ENCODE measurements around the gene IP6K2.
A peak's percentile ranks its signal among the peaks of the same experiment; 100 is the strongest.
"Not testable (repeated sequence)": the region's sequence is repeated elsewhere in the genome, so short reads cannot be mapped to it uniquely, and the experiment has no call there.

The IP6K2 gene, protein sequence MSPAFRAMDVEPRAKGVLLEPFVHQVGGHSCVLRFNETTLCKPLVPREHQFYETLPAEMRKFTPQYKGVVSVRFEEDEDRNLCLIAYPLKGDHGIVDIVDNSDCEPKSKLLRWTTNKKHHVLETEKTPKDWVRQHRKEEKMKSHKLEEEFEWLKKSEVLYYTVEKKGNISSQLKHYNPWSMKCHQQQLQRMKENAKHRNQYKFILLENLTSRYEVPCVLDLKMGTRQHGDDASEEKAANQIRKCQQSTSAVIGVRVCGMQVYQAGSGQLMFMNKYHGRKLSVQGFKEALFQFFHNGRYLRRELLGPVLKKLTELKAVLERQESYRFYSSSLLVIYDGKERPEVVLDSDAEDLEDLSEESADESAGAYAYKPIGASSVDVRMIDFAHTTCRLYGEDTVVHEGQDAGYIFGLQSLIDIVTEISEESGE

DNA sequence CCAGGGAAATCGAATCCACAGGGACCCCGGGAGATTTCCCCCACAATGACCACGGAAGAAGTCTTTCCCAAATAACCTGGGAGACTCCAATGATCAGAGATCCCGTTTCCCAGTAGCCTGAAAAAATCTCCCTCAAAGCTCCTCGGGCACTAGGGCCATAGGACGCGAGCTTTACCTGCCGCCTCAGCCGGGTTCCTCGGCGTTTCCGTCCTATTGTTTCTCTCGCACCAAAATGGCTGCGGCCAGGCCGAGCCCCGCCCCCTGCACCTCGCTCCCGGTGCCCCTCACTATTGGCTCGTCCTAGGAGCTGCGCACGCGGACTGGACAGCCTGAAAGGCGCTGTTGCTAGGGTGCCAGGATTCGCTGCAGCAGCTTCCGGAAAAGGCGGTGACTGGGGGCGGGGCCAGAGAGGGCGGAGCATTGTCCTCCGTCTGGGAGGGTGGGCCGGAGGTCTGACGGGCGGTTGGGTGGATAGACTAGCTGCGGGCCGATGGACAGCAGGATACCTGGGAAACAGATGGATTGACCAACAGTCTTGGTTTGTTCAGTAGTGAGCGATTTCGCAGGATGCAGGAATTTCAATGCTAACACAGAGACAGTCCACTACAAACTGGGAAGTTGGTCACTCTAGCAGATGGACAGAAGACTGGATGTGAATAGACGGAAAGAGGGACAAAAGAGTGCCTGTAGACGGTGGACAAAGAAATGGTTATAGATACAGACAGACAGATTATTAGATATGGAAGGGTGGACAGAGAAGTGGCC is at the start of gene IP6K2:
IP6K2 (minus strand) TSS at position 240 of the 765 bp plus-strand sequence. CDS start 21,930 bp downstream, outside the sequence.
- DNase-seq (ENCODE audit: low read depth, low spot score) = peak; percentile 92

DNA sequence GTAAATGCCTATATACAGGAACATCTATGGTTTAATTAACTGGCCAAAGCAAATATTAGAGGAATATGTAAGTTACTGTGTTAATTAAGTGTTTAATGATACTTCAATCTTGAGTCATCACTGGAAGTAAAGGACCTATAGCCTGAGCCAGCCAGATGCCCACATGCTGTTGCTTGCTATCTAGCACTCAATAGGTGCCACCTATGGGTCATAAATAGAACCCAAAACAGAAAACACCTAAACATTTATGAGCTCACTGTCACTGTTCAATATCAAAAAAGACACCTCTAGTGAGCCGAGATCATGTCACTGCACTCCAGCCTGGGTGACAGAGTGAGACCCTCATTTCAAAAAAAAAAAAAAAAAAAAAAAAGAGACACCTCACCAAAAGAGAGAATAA is 48.4 kb upstream of the IP6K2 start:
- DNase-seq (ENCODE audit: low read depth, low spot score) = no peak

DNA sequence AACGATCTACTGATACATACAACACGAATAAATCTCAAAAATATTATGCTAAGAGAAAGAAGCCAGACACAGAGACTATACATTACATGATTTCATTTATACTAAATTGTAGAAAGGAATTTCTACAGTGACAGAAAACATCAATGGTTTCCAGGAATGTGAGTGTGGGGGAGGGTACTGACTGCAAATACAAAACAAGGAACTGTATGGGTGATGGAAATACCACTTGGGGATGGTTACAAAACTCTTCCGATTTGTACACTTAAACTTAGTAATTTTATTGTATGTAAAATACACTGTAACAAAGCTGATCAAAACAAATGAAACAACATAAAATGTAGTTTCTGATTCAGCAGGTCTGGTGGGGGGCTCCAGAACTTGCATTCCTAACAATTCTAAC is 45.8 kb upstream of the IP6K2 start:
- no peak for DNase-seq (ENCODE audit: low read depth, low spot score)

DNA sequence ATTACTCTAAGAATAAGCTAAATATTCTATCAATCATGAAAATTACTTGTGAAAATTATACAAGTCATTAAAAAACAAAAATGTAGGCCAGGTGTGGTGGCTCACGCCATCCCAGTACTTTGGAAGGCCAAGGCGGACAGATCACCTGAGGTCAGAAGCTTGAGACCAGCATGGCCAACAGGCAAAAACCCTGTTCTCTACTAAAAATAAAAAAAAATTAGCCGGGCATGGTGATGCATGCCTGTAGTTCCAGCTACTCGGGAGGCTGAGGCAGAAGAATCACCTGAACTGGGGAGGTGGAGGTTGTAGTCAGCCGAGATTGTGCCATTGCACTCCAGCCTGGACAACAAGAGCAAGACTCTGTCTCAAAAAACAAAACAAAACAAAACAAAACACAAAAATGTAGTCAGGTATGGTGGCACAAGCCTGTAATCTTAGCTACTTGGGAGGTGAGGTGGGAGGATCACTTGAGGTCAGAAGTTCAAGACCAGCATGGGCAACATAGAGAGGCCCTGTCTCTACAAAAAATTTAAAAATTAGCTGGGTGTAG is 43.0 kb upstream of the IP6K2 start:
- not testable (repeated sequence) for DNase-seq (ENCODE audit: low read depth, low spot score)

DNA sequence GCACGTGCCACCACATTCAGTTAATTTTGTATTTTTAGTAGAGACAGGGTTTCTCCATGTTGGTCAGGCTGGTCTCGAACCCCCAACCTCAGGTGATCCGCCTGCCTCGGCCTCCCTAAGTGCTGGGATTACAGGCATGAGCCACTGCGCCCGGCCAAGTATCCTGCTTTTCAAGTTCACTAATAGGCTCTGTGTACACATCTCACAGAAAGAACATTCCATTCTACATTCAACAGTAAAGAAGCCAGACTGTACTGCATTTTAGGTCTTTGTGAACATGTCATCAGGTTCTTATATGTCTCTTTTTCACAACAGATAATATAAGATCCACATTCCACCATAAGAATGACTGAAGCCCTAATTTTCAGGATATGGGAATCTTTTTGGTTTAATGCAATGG is 42.5 kb upstream of the IP6K2 start:
- not testable (repeated sequence) for DNase-seq (ENCODE audit: low read depth, low spot score)

DNA sequence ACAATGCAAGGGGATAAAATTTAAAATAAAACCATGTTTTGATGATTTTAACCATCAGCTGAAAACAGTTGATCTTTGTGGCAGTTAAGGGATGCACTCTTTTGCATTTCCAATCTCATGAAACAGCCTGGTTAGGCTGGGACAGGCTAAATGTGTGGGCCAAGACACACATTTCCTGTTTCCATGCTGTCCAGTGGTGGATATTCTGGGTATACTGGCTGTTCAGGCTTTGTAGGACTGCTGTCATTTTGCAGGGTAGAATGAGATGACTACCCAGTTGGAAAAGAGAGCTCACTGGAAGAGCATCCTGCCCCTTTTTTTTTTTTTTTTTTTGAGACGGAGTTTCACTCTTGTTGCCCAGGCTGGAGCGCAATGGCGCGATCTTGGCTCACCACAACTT is 42.0 kb upstream of the IP6K2 start:
- no peak for DNase-seq (ENCODE audit: low read depth, low spot score)

DNA sequence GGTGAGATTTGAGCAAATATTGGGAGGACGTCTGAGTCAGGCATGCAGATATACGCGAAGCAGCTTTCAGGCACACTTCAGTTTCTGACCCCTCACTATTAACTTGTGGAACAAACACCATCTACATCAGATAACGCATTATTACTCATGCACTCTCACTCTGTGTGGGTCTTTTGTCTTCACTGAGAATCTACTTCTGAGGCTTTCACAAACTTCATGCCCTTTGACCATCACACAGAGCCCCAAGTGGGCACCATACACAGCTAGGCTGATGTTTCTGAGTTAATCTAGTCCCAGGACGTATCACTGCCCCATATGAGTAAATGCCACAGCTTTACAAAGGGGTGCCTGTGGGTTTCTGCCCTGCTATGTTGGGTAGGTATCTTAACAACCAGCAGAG is 39.6 kb upstream of the IP6K2 start:
- no peak for DNase-seq (ENCODE audit: low read depth, low spot score)

DNA sequence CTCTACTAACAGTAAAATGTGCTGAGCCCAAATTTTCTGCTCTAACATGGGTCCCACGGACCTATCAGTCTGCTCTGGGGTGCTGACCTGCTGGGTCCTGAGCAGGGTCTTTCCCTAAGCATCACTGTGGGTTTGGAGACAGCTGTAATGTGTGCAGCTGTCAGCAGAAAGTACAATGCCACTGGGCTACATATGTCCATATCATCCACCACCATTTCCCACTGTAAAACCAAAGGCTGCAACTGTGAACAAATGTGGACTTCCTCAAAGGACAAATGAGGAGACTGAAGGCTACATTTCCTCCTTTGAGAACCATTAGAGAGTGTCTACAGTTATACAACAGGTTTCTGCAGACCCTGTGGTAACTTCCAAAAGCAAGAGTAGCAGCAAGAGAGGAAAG is 33.8 kb upstream of the IP6K2 start:
- DNase-seq (ENCODE audit: low read depth, low spot score) = no peak

DNA sequence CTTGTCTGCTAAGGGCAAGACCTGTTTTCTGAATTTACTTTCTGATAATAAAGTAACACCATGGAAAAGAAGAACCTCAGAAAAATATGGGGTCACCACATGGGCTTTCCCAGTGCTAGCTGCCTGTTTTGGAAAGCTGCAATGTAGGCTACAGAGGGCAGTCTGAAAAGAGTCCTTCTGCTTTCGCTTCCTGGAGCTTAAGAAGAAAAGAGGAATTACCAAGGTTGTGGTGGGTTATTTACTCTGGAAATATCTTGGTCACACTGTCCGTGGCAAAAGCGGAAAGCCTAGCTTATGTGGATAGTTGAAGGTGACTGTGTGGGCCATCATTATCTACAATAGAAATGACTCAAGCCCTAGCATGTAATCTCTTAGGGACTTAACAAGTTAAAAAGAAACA is 31.7 kb upstream of the IP6K2 start:
- no peak for DNase-seq (ENCODE audit: low read depth, low spot score)

DNA sequence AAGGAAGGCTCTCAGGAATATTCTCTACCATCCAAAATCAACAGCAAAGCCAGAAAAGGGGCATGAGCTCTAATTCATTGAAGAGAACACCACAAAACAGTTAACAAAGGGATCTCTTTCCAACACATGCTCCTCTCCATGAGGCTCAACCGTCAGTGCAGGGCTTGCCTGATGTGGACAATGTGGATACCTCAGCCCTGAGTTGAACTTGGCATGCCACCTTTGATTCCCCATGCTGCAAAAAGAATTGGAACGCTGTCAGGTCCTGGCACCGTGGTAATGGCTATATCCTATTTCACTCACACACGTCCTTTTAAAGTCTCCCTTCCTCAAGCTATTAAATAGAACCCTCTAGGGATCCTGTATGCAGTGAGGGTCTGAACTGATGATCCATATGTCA is 30.7 kb upstream of the IP6K2 start:
- DNase-seq (ENCODE audit: low read depth, low spot score) = no peak

DNA sequence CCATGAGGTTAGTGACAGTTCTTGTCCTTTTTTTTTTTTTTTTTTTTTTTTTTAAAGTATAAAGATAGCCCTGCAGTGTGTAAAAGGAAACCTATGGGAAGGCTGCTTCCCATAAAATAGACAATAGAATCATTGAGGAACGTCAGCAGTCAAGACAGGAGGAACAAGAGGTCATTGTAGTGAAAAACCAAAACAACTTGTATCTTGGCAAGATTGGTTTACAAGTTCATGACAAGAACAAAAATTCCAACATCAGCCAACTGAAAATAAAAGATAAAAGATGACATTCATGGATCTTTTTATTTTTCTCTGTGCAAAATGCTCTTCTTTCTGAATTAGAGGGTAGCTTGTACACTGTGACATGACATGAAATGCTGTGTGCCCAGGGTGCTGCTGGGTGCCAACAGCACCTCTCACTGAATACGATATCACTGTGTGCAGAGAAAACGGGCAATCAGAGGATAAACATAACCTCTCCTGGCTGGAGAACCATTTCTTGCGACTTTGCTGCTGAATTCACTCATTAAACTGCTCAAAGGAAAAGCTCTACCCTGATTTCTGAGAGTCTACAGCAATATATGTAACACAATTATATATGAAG is 30.1 kb upstream of the IP6K2 start:
- no peak for DNase-seq (ENCODE audit: low read depth, low spot score)

DNA sequence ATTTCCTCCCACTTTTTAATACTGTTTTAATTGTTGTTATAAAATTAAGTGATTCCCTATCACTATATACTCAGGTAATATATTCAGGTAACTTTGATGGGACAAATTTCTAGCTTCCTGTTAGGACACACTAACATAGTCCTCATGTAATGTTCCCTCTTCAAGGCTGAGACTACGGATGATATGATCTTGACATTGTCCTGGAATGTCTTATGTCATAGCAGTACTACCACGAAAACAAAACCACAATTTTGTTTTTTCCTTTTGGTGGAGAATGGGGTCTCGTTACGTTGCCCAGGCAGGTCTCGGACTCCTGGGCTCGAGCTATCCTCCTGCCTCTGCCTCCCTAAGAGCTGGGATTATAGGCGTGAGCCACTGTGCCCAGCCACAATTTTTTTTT is 26.8 kb upstream of the IP6K2 start:
- DNase-seq (ENCODE audit: low read depth, low spot score) = no peak

DNA sequence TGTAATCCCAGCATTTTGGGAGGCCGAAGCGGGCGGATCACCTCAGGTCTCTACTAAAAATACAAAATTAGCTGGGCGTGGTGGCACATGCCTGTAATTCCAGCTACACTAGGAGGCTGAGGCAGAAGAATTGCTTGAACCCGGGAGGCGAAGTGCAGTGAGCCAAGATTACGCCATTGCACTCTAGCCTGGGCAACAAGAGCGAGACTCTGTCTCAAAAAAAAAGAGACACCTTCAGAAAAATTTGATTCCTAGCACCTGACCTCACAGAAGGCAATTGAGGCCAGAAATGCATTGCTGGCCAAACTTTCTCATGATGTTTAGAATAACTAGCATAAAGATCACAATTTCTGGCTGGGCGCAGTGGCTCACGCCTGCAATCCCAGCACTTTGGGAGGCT is 24.2 kb upstream of the IP6K2 start:
- DNase-seq (ENCODE audit: low read depth, low spot score) = not testable (repeated sequence)

DNA sequence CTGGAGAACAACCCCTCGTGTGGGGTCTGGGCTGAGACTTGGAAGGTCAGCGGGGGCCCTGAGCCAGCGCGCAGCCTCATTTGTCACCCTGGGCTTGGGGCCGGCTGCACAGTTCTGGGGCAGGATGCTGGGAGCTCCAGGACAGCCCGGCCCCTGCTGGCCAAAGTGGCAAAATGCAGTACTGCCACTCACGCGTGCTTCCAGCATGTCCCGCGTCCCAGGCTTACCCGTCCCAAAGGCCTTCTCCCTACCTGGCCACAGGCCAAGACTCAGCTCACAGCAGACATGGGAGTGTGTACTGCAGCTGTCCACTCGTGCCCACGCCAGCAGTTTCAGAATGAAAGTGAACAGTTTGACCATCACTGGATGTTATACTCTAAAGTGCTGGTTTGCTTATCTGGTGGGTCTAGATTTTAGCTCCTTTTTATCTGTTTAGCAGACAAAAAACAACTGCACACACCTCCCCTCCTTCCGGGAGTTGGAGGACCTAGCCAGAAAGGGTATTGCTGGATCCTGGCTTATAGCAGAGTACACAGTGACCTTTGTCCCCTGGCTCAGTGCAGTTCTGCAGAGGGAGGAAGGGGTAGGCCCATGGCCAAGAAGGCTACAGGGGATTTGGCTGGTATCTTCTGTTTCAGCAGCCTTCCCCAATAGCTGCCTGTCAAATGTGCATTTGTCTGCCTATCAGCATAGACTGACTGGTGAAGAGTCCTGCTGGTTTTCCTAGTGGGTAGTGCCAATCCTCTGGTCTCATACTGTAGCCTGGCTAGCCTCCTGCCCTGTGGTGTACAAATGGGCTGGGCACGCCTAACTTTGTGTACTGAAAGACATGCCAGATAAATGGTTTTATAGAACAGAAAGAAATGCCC is 23.2 kb upstream of the IP6K2 start:
- DNase-seq (ENCODE audit: low read depth, low spot score) = peak; percentile 31

DNA sequence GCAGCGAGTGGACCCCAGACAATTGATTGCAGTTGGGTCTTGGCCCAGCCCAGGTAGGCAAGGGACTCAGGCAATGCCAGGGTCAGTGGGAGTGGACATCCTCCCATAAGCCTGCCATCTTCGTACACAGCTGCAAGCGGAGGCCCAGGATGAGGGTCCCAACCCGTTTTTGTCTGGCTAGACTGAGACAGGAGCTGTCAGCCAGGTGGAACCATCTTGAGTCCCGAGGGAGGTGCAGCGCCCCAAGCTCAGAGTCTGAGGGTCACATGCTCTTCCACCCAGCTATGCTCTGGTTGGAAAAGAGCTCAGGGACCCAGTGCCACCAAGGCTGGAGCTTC is 22.6 kb upstream of the IP6K2 start:
- no peak for DNase-seq (ENCODE audit: low read depth, low spot score)

DNA sequence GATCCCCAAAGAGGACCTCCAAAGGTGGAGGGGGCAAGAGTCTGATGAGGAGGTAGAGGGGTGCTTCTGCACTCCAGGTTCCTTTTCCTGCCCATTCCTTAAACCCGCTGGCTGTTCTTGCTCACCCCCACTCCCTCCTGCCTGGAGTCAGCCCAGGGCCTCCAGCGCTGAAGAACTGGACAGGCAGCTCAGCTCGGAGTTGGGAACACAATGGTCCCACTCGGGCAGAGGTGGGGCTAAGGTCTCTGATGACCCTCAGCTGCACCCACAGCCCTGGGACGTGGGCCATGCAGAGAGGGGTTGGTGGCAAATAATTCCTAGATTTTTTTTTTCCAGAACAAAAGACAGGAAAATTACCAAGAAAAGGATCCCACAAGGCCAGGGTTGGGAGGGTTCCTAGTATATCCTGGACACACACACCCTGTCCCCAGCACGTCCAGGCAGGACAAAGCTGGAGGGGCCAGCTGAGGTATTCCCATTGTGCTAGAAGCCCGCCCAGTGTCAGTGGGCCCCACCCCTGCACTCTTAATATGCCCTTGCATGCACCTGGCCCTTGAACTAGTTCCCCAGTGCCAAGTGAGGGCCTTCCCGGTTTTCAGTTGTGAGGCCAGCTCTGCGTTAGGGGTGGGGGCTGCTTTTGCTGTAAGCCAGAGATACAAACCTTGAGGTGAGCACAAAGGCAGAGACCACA is 22.1 kb upstream of the IP6K2 start:
- no peak for DNase-seq (ENCODE audit: low read depth, low spot score)

DNA sequence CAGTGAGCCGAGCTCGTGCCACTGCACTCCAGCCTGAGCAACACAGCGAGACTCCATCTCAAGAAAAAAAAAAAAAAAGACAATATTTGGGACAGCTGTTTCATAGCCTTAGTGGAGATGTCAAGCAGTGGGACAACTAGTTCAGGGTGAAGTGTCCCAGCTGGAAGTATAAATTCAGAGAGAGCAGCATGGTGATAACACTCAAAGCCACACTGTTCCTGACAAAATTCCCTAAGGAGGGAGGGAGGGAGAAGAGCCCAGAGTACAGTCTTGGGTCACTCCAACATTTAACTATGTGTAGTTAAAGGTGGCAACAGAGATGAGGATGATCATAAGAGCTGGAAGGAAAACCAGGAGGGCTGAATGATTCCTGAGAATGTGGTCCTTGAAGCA is 21.1 kb upstream of the IP6K2 start:
- no peak for DNase-seq (ENCODE audit: low read depth, low spot score)

DNA sequence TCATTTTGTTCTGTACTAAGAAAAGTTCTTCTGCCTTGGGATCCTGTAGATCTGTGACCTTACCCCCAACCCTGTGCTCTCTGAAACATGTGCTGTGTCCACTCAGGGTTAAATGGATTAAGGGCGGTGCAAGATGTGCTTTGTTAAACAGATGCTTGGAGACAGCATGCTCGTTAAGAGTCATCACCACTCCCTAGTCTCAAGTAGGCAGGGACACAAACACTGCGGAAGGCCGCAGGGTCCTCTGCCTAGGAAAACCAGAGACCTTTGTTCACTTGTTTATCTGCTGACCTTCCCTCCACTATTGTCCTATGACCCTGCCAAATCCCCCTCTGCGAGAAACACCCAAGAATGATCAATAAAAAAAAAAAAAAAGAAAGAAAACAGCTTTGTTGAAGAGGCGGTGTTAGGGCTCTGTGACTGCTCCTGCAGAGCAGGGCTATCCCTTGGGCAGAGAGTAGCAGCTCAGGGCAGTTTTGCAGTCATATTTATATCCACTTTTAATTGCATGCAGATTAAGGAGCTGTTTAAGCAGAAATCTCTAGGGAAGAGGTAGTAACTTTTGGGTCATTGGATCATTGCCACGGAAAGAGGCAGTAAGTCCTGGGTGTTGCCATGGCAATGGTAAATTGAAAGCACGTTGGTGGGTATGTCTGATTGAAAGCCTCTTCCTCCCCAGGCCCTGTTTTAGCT is 18.2 kb upstream of the IP6K2 start:
- DNase-seq (ENCODE audit: low read depth, low spot score) = not testable (repeated sequence)

DNA sequence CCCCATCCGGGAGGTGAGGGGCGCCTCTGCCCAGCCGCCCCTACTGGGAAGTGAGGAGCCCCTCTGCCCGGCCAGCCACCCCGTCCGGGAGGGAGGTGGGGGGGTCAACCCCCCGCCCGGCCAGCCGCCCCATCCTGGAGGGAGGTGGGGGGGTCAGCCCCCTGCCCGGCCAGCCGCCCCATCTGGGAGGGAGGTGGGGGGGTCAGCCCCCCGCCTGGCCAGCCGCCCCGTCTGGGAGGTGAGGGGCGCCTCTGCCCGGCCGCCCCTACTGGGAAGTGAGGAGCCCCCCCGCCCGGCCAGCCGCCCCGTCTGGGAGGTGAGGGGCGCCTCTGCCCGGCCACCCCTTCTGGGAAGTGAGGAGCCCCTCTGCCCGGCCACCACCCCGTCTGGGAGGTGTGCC is 17.5 kb upstream of the IP6K2 start:
- not testable (repeated sequence) for DNase-seq (ENCODE audit: low read depth, low spot score)

Data from smooth muscle cell of the brain vasculature (primary cell).